ENCODE data around the gene RIOX2.
"Not testable (repeated sequence)": the region's sequence is repeated elsewhere in the genome, so short reads cannot be mapped to it uniquely, and the experiment has no call there.

The RIOX2 gene

GRCh38 chr3:97911459-97911858, 60.8 kb downstream of the RIOX2 start:
- no peak for DNase-seq (ENCODE audit: low read depth)

GRCh38 chr3:97910931-97911351, 61.3 kb downstream of the RIOX2 start:
- TF ChIP-seq CTCF (conservative IDR thresholded peaks at IDR 0.05; ENCODE audit: low read length), result no peak
- no peak overlapping the region for H3K4me3 ChIP-seq (ENCODE audit: low read length)
- DNase-seq (ENCODE audit: low read depth), result no peak

More at GRCh38 chr3:97911459-97911858, 60.8 kb downstream of the RIOX2 start:
- H3K4me3 ChIP-seq (ENCODE audit: low read length), result no peak overlapping the region
- TF ChIP-seq CTCF (conservative IDR thresholded peaks at IDR 0.05; ENCODE audit: low read length), result no peak

- H3K4me3 ChIP-seq (ENCODE audit: low read length); DNase-seq (ENCODE audit: low read depth): not testable (repeated sequence)
These were observed 61.9 kb downstream of the RIOX2 start for GRCh38 chr3:97910236-97910831.

- not testable (repeated sequence) for DNase-seq (ENCODE audit: low read depth); H3K4me3 ChIP-seq (ENCODE audit: low read length)
These were observed 62.4 kb downstream of the RIOX2 start for GRCh38 chr3:97909830-97910229.

GRCh38 chr3:97901313-97902248, 70.7 kb downstream of the RIOX2 start:
- no peak for TF ChIP-seq CTCF (conservative IDR thresholded peaks at IDR 0.05; ENCODE audit: low read length)
- H3K4me3 ChIP-seq (ENCODE audit: low read length), result no peak overlapping the region
- no peak for DNase-seq (ENCODE audit: low read depth)

GRCh38 chr3:97899331-97899730, 72.9 kb downstream of the RIOX2 start:
- TF ChIP-seq CTCF (conservative IDR thresholded peaks at IDR 0.05; ENCODE audit: low read length), result no peak
- H3K4me3 ChIP-seq (ENCODE audit: low read length), result no peak overlapping the region
- no peak for DNase-seq (ENCODE audit: low read depth)

GRCh38 chr3:97896547-97896946, 75.7 kb downstream of the RIOX2 start:
- TF ChIP-seq CTCF (conservative IDR thresholded peaks at IDR 0.05; ENCODE audit: low read length), result no peak
- H3K4me3 ChIP-seq (ENCODE audit: low read length), result no peak overlapping the region
- no peak for DNase-seq (ENCODE audit: low read depth)

- no peak for DNase-seq (ENCODE audit: low read depth)
- no peak for TF ChIP-seq CTCF (conservative IDR thresholded peaks at IDR 0.05; ENCODE audit: low read length)
- no peak overlapping the region for H3K4me3 ChIP-seq (ENCODE audit: low read length)
These were observed 76.1 kb downstream of the RIOX2 start for GRCh38 chr3:97896129-97896528.

Measured in AG10803 (cell line).